MM.1S (cell line): ENCODE data around the gene RAPGEF4.

Experiments used
- DNase-seq: peaks from one replicate; pipeline ENCODE4 v3.0.0-alpha.2; 2015
- H2AFZ ChIP-seq: fragments of 300-600 bp; sonication (generic); 2 replicates; pipeline ENCODE4 v1.6.0; 2016; ENCODE audit warnings: antibody characterized with exemption, low read length
- H3F3A ChIP-seq: fragments of 300-600 bp; sonication (generic); 2 replicates; pipeline ENCODE4 v1.6.1; 2016; ENCODE audit warnings: mild to moderate bottlenecking, antibody characterized with exemption, low read length, moderate library complexity, mixed read lengths; ENCODE audit not compliant: insufficient read depth
- H3K27ac ChIP-seq: fragments of 300-600 bp; sonication (generic); 2 replicates; pipeline ENCODE4 v1.5.1; 2016; ENCODE audit warnings: mild to moderate bottlenecking, low read length
- H3K27me3 ChIP-seq: fragments of 300-600 bp; sonication (generic); replicated peaks from 2 replicates; pipeline ENCODE4 v1.6.0; 2016; ENCODE audit warnings: low read length; ENCODE audit not compliant: insufficient read depth
- H3K36me3 ChIP-seq: fragments of 300-600 bp; sonication (generic); replicated peaks from 2 replicates; pipeline ENCODE4 v1.6.1; 2016; ENCODE audit warnings: mild to moderate bottlenecking, low read length, mixed read lengths; ENCODE audit not compliant: insufficient read depth
- H3K4me1 ChIP-seq: fragments of 300-600 bp; sonication (generic); 2 replicates; pipeline ENCODE4 v1.6.1; 2016; ENCODE audit warnings: low read length, mixed read lengths
- H3K4me2 ChIP-seq: fragments of 300-600 bp; sonication (generic); 2 replicates; pipeline ENCODE4 v1.6.0; 2016; ENCODE audit warnings: low read depth, low read length
- H3K4me3 ChIP-seq: fragments of 300-600 bp; sonication (generic); 2 replicates; pipeline ENCODE4 v1.5.1; 2016; ENCODE audit warnings: low read length, mixed read lengths
- H3K79me2 ChIP-seq: fragments of 300-600 bp; sonication (generic); 2 replicates; pipeline ENCODE4 v1.6.1; 2016; ENCODE audit warnings: mixed run types, low read length, mixed read lengths
- H3K9ac ChIP-seq: fragments of 300-600 bp; sonication (generic); 2 replicates; pipeline ENCODE4 v1.6.1; 2016; ENCODE audit warnings: low read length, mixed read lengths
- H3K9me2 ChIP-seq: fragments of 300-600 bp; sonication (generic); replicated peaks from 2 replicates; pipeline ENCODE4 v1.6.1; 2016; ENCODE audit warnings: mild to moderate bottlenecking, low read length, mixed read lengths; ENCODE audit not compliant: insufficient read depth
- H3K9me3 ChIP-seq: fragments of 300-600 bp; sonication (generic); replicated peaks from 2 replicates; pipeline ENCODE4 v1.6.1; 2016; ENCODE audit warnings: mild to moderate bottlenecking, low read length, mixed read lengths; ENCODE audit not compliant: insufficient read depth
- H4K20me1 ChIP-seq: fragments of 300-600 bp; sonication (generic); 2 replicates; pipeline ENCODE4 v1.6.1; 2016; ENCODE audit warnings: mild to moderate bottlenecking, low read length, moderate library complexity, mixed read lengths; ENCODE audit not compliant: insufficient read depth
- EZH2 ChIP-seq: fragments of 300-600 bp; sonication (generic); optimal IDR thresholded peaks from 2 replicates; pipeline ENCODE3; 2017; ENCODE audit warnings: low read depth, mild to moderate bottlenecking, antibody characterized with exemption, low read length, mixed read lengths
- EZH2phosphoT487 ChIP-seq: fragments of 300-600 bp; sonication (generic); IDR thresholded peaks from 2 replicates; pipeline ENCODE4 v1.6.1; 2018; ENCODE audit warnings: antibody characterized with exemption, low read length
- TF ChIP-seq, protein P1 (sequence below): fragments of 300-600 bp; sonication (generic); IDR thresholded peaks from 2 replicates; pipeline ENCODE4 v1.5.1; 2016; ENCODE audit warnings: antibody characterized with exemption, low read length, mixed read lengths

Gene RAPGEF4

DNA sequence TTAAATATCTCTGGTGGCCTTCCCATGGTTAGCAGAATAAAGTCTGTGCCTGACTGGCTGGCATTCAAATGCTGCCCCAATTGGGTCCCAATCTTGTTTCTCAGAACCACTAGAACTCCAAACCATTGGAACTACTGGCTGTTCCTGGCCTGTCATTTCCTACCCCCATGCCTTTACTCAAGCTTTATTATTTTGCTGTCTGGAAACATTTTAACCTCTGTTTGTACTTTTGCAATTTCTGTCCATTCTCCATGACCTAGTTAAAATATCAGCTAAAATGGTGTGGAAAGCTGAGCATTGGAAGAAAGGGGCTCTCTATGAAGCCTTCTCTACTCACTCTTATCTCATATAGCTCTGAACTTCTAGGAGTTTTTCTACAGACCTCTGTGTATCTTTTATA, 38.7 kb downstream of the RAPGEF4 start:
- H3K27me3 ChIP-seq, result no peaks in the 10 kb centered on the region
- H3K27ac ChIP-seq, result no peak overlapping the region
- no peak overlapping the region for H3K9ac ChIP-seq
- no peaks in the 10 kb centered on the region for H3K36me3 ChIP-seq
- H2AFZ ChIP-seq, result no peak overlapping the region
- H3K79me2 ChIP-seq, result no peaks in the 10 kb centered on the region
- no peak overlapping the region for H3K4me3 ChIP-seq
- H3K4me1 ChIP-seq, result no peaks in the 10 kb centered on the region
- H3K9me2 ChIP-seq, result no peaks in the 10 kb centered on the region
- no peak overlapping the region for H3K4me2 ChIP-seq
- TF ChIP-seq, protein P1, sequence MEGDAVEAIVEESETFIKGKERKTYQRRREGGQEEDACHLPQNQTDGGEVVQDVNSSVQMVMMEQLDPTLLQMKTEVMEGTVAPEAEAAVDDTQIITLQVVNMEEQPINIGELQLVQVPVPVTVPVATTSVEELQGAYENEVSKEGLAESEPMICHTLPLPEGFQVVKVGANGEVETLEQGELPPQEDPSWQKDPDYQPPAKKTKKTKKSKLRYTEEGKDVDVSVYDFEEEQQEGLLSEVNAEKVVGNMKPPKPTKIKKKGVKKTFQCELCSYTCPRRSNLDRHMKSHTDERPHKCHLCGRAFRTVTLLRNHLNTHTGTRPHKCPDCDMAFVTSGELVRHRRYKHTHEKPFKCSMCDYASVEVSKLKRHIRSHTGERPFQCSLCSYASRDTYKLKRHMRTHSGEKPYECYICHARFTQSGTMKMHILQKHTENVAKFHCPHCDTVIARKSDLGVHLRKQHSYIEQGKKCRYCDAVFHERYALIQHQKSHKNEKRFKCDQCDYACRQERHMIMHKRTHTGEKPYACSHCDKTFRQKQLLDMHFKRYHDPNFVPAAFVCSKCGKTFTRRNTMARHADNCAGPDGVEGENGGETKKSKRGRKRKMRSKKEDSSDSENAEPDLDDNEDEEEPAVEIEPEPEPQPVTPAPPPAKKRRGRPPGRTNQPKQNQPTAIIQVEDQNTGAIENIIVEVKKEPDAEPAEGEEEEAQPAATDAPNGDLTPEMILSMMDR, result no peak
- no peaks in the 10 kb centered on the region for H4K20me1 ChIP-seq
- no peaks in the 10 kb centered on the region for H3F3A ChIP-seq
- H3K9me3 ChIP-seq, result no peaks in the 10 kb centered on the region
- DNase-seq, result no peak

DNA sequence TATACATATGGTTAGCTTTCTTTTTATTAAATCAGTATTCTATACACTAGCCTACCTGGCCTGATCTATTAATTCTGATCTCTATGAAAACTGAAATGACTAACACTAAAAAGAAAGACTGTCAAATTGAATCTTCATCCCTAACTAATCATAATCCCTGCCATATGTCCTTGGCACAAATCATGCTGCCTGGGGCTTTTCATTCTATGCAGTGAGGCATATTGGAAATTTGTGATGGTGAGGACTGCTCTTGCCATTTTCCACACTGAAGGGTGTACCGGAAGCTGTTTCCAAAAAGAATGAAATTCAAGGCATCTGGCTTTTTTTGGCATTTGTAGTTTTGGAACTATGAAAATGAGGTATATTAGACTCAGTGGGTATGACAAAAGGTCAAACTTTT, 39.7 kb downstream of the RAPGEF4 start:
- Histone ChIP-seq H3F3A (no peaks in the 10 kb centered on the region), H3K9me2 (no peaks in the 10 kb centered on the region), H3K4me1 (no peaks in the 10 kb centered on the region), H3K4me2 (no peak overlapping the region), H3K9ac (no peak overlapping the region), H3K27me3 (no peaks in the 10 kb centered on the region), H3K9me3 (no peaks in the 10 kb centered on the region), H3K27ac (no peak overlapping the region), H3K4me3 (no peak overlapping the region), H4K20me1 (no peaks in the 10 kb centered on the region), H2AFZ (no peak overlapping the region), H3K36me3 (no peaks in the 10 kb centered on the region), H3K79me2 (no peaks in the 10 kb centered on the region)
- DNase-seq, result no peak
- no peak for TF ChIP-seq EZH2phosphoT487
- TF ChIP-seq, protein P1, result no peak
- TF ChIP-seq EZH2, result no peak

GRCh38 chr2:172777431-172777830, 41.8 kb downstream of the RAPGEF4 start:
- Histone ChIP-seq H3K27me3 (no peaks in the 10 kb centered on the region), H3K36me3 (no peaks in the 10 kb centered on the region), H3K4me1 (no peaks in the 10 kb centered on the region), H2AFZ (no peak overlapping the region), H3K79me2 (no peaks in the 10 kb centered on the region), H4K20me1 (no peaks in the 10 kb centered on the region), H3K9me3 (no peaks in the 10 kb centered on the region), H3K27ac (no peak overlapping the region), H3K4me2 (no peak overlapping the region), H3K9ac (no peak overlapping the region), H3F3A (no peaks in the 10 kb centered on the region), H3K9me2 (no peaks in the 10 kb centered on the region), H3K4me3 (no peak overlapping the region)
- TF ChIP-seq EZH2phosphoT487 (no peak), EZH2 (no peak)
- TF ChIP-seq, protein P1, result no peak
- DNase-seq, result no peak
